Measurements from ENCODE around the gene COA6.

The COA6 gene

GRCh38 chr1:234412830-234413229 lies 39.6 kb downstream of the COA6 start:
- no peak for DNase-seq (ENCODE audit: low spot score)

GRCh38 chr1:234413485-234413884 lies 40.2 kb downstream of the COA6 start:
- DNase-seq (ENCODE audit: low spot score) = no peak

GRCh38 chr1:234413990-234414389 lies 40.7 kb downstream of the COA6 start:
- no peak for DNase-seq (ENCODE audit: low spot score)

GRCh38 chr1:234427950-234428646 lies 54.8 kb downstream of the COA6 start:
- DNase-seq (ENCODE audit: low spot score) = no peak

GRCh38 chr1:234429434-234429806 lies 56.2 kb downstream of the COA6 start:
- no peak for DNase-seq (ENCODE audit: low spot score)

- no peak for DNase-seq (ENCODE audit: low spot score)
Measured at GRCh38 chr1:234430691-234431090, 57.4 kb downstream of the COA6 start.

- DNase-seq (ENCODE audit: low spot score) = no peak
Measured at GRCh38 chr1:234431255-234431654, 58.0 kb downstream of the COA6 start.

GRCh38 chr1:234433563-234434285 lies 60.5 kb downstream of the COA6 start:
- DNase-seq (ENCODE audit: low spot score) = no peak

Data from CD4-positive, alpha-beta T cell treated with Interleukin-2 at 100 ng/mL for 4 hours (primary cell).